GM19468 (cell line): ENCODE data around the gene PAOX.
"Not testable (repeated sequence)": the region's sequence is repeated elsewhere in the genome, so short reads cannot be mapped to it uniquely, and the experiment has no call there.

Experiments
- ATAC-seq: cut with Tn5 transposase; IDR thresholded peaks from one replicate; pipeline ENCODE4 v1.9.1; 2021; ENCODE audit warnings: mild to moderate bottlenecking, moderate library complexity, moderate number of reproducible peaks; ENCODE audit not compliant: unreplicated experiment; ENCODE audit errors: extremely low read depth

The PAOX gene

DNA sequence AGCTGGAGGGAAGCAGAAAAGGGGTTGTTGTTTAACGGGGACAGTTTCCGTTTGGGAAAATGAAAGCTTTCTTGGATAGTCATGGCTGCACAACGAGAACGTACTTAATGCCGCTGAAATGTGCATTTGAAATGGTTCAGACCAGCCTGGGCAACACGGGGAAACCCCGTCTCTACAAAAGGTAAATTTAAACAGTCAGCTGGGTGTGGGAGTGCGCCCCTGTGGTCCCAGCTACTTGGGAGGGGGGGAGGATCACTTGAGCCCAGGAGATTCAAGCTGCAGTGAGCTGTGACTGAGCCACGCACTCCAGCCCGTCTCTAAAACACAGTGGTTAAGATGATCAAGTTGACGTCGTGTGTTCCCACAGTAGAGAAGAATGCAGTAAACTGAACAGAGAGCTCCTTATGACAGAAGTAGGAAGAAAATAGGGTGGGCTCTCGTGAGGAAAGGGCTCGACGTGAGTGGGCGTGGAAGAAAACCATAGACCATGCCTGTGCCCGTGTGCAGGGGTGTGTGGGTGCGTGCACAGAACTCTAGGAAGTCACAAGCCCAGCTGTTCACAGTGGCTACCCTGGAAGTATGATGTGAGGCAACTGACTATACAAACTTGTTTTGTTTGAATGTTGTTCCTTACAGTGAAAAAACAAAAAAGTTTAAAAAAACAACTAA, 17.2 kb upstream of the PAOX start:
- no peak for ATAC-seq

DNA sequence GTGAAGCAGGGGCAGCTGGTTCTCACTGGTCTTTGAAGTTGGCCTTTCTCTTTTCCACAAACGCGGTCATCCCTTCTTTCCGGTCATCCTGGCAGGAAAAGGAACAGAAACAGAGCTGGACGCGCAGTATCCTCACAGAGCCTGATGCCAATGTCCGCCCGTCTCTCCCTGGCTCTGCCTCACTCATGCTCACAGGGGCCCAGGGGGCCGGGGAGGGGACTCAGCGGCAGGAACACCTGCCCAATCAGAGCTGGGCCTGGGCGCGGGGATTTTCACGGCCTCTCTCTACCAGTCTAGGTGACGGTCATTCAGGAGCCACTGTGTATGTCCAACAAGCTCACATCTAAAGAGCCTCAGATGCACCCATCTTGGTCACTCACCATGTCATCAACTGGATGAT, 16.2 kb upstream of the PAOX start:
- ATAC-seq, result no peak

DNA sequence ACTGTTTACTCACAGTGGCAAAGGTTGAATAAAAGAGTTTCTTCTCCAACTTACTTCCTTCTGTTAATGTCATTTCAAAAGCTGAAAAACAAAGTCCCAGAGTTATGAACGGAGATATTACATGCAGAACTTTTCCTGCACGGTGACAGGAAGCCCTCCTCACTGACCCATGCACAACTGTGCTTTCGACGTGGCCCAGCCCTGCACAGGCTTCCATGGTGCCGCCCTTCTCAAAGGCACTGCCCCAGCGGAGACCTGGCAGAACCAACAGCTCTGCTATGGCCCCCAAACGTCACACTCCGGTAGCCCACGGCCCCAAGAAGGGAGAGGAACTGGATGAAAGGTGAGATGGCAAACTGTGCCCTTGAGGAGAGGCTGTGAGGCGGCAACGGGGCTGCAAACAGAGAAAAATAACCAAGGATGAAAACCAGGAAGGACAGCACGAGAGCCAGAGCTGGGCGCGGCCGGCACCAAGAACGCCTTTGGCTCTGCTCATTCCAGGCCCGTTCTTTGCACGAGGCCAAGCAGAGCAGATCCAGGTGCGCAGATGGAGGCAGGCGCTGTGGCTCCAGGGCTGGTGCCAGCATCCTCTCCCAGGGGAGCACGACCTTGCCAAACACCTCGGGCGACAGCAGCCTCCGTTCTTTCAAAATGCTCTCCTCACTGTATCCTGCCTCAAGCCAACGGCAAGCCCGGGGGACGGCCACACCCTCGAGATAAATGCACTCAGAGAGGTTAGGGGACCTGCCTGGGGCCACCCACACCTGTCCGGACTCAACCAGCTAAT, 14.2 kb upstream of the PAOX start:
- ATAC-seq, result no peak

DNA sequence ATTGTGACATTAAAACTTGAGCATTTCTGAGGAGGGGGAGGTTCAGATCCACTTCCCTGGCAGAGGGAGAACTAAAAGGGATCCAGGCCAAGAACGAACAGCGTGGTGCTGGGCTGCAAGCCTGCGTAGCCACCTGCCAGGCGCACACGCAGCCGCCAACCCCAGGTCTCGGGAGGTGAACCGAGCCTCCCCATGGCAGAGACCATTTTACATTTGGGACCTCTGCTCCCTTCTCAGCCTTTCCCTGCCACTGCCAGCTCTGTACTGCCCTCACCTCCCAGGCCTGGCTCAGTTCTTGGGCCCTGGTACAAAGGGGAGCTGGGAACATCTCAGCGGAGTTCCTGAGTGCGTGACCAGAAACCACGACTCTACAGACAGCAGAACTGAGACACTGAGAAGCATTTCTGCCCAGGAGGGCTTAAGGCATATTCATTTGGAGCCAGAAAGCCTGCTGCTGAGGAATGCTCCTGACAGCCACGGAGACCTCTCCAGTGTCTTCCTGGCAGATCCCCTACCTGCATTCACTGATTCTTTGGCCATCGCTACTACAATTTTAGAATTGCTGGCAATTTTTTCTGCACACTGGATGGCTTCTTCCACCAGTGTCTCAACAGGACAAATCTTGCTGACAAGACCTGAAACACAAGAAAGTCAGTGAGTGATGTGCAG, 13.5 kb upstream of the PAOX start:
- no peak for ATAC-seq

DNA sequence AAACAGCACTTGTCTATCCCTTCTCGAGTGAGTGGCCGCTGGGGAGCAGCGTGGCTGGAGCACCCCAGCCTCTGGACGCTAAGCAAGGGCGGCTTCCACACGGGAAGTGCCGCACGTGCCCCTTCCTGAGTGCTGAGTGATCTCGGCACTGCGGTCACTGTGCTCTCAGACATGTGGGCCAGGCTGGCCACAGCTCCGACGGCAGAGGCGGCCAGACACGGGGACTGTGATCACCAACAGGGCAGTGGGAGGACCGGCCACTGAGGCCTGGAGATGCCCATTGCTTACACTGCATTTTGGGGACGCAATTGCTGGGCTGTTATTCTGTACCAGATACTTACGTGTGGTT, 13.0 kb upstream of the PAOX start:
- ATAC-seq, result no peak

DNA sequence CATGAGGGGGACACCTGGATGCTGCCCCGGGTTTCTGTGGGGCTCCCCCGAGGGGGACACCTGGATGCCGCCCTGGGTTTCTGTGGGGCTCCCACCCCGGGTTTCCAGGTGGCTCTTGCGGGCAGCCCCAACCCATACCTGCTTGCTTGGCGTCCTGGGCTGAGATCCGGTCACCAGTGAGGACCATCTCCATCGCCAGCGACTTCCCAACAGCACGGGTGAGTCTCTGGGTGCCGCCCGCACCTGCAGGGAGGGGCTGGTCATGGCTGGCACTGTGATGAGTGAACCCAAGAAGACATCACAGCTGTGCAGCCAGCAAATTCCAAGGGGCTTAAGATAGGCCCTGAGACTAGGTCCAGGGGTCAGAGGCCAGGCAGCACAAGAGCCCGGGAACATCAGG, 12.3 kb upstream of the PAOX start:
- ATAC-seq, result no peak

DNA sequence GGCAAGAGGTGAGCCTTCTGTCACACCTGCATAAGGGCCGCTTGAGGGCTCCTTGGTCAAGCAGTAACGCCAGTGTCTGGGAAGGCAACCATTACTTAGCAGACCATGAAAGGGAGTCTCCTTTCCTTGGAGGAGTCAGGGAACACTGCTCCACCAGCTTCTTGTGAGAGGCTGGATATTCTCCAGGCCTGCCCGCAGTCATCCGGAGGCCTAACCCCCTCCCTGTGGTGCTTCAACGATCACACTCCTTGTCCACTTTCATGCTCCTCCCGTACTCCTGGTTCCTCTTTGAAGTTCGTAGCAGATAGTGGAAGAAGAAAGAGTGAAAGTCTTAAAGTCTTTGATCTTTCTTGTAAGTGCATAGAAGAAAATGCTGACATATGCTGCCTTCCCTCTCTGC, 11.6 kb upstream of the PAOX start:
- ATAC-seq, result not testable (repeated sequence)

DNA sequence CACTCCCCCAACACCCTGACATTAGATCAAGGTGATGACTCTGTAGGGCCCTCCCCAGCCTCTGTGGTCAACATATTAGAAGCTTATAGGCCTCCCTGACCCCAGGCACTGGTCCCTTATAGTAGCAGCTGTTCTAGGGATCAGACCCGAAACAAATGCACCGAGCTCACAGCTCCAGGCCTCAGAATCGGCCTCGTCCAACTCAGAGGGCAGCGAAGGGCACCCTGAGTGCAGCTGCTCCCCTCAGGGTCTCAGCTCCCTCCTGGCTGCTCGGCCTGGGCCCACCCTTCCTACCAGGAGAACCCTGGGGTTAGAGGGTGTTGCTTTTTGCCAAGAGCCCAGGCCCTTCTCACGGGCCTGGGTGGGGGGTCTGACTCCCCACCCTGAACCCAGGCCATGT, 10.9 kb upstream of the PAOX start:
- ATAC-seq, result no peak

DNA sequence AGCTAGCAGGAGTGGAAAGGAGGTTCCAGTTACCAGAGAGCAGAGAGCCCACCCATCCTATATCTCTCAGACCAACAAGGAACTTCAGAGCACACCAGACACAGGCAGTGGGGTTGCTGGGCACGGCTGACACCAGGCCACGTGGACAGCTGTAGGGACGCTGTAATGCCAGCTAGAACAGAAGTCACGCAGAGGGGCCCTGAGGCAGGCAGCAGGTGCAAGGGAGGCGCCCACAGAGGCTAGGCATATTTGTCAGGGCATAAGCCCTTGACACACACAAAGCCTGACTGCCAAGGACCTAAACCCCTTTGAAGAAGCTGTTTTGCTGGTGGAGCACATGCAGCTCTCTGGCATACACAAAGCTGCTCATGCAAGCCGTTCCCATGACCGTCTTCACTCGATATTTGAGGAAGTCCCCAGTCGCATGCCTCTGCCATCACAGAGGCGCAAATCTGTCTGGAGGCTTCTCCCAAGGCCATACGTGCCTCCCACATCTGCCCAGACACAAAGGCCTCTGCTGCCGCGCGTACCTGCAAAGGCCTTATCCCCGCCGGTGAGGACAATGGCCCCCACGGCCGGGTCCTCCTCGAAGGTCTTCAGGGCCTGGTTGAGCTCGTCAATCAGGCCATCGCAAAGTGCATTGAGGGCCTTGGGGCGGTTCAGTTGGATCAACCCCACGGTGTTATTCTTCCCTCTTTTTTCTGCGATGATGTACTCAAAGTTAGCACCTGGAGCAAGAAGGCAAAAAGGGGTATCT, 8.9 kb upstream of the PAOX start:
- ATAC-seq, result no peak

DNA sequence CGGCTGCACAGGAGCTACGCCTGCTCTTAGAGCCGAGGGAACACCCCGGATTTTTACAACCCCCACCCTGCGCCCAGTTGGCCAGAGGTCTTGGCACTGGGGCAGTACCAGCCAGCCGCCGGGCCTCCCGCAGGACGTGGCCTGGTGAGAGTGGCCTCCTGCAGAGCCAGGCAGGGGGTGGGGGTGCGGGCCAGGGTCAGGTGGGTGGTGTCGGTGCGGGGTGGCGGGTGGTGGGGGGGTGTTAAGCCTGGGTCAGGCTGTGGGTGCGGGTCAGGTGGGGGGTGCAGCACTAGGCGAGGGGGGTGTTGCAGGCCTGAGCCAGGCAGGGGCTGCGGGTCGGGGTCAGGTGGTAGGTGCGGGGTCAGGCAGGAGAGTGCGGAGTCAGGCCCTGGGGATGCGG, 6.6 kb upstream of the PAOX start:
- no peak for ATAC-seq

DNA sequence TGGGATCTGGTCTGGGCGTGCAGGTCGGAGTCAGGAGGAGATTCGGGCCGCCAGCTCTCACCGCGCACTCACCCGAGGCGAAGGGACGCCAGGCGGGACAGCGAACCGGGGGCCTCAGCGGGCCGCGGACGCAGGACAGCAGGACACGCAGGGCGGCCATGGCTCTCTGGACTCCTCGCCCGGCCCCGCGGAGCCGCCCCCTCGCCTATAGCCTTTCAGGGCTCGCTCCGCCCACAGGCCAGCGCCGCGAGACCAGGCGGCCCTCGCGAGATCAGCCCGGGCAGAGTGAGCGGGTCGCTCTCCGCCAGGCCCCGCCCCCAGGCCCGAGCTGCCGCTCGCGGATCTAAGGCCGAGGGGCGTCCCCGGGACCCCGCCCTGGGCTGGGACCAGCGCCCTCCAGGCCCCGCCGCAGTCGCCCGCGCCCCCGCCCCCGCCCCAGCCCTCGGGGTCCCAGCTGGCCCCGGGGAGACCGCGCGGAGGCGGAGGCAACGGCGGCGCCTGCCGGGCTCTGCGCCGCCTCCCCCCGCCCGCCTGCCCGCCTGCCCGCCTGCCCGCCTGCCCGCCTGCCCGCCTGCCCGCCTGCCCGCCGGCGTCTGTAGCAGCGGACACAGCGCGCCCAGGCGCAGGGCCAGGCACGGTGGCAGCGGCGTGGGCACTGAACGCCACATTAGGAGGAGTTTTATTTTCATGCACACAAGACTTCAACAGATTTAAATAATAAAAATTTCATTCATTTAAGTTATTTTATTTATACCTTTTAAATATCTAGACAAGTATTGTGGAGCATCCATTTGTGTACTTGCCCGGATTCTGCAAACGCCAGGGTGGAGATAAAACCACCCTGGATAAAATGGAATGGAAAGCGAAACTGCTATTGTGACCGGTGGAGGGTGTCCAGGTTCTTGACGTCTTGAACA, 5.6 kb upstream of the PAOX start, which contains the start of gene ECHS1:
TSS of gene ECHS1 (minus strand) at position 181 of the 917 bp plus-strand sequence. CDS start at position 160, 21 bp downstream.
- peak; percentile 99 for ATAC-seq

DNA sequence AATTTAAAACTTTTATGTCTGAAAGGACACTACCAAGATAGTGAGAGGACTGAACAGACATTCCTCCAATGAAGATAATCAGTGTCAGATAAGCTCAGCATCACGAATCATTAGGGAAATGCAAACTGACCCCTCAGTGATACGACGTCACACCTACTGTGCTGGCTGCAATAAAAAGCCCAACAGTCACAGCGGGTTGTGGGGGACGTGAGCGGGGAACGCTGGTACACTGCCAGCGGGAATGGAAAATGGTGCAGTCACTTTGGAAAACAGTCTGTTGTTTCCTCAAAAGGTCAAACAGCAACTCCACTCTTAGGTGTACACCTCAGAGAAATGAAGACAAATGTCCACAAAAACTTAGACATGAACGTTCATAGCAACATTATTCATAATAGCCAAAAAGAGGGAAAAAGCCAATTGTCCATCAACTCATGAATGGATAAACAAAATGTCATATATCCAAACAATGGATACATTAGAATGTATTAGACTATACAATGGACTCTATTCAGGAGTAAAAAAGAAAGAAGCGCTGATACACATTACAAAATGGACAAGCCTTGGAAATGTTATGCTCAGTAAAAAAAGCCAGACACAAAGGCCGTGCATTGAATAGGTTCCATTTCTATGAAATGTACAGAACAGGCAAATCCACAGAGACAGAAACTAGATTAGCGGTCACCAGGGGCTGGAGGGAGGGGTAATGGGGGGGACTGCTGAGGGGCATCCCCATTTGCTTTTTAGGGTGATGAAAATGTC, 3.5 kb upstream of the PAOX start:
- ATAC-seq, result no peak

DNA sequence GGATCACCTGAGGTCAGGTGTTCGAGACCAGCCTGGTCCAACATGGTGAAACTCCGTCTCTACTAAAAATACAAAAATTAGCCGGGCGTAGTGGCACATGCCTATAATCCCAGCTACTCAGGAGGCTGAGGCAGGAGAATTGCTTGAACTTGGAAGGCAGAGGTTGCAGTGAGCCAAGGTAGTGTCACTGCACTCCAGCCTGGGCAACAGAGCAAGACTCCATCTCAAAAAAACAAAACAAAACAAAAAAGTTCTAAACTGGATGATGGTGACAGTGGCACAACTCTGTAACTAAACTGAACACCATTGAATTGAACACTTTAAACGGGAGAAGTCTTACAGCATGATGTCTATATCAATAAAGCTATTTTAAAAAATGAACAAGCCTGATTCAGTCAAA, 2.9 kb upstream of the PAOX start:
- not testable (repeated sequence) for ATAC-seq

DNA sequence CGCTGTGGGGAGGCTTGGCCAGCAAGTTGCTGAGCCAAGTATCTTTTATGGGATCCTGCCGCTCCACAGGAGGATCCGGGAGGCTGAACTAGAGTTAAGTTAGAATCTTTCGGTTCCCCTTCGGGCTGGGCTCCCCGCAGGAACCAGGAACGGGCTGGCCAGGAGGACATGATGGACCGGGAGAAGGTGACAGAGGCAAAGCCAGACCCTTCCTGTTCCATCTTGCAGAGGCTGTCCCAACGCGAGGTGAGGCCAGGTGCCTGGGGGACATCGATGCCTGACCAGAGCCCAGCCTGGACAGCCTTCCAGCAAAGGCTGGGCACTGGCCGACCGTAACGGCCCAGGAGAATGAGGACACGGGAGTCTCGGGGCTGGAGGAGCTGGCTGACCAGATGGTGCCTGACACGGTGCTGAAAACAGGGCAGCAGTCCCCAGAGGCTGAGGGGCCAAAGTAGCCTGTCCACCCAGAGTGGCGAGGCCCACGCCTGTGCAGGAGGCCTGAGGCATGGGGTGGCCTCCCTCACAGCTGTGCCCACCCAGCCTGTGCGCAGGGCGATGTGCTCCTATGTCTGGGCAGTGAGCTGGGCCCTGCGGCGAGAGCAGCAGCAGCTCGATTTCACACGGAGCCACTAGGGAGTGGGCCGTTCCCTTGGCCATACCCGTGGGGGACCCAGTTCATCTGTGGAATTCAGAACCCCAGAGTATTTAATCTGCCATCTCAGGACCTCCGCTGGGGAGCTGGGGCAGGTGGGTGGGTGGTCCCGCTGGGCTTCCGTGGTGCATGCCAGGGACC, 1.8 kb upstream of the PAOX start:
- ATAC-seq, result no peak

DNA sequence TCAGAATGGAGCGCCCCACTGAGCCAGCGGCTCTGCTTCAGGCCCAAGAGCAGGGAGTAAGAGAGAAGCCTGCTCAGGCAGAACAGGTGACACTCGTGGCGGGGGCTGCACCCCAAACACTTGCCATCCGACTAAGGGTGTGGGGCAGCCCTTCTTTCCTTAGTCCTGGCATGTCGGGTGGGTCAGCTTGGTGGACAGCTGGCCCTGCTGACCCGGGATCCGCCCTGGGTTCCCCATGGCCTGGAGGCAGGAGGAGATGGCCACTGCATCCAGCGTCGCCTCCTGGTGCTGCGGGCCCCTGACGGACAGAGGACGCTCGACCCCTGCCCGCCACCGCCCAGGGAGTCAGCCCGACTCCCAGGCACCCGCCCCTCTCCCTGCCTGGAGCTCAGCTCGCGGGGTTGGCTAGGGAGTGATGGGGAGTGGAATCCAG, 1.2 kb upstream of the PAOX start:
- no peak for ATAC-seq

DNA sequence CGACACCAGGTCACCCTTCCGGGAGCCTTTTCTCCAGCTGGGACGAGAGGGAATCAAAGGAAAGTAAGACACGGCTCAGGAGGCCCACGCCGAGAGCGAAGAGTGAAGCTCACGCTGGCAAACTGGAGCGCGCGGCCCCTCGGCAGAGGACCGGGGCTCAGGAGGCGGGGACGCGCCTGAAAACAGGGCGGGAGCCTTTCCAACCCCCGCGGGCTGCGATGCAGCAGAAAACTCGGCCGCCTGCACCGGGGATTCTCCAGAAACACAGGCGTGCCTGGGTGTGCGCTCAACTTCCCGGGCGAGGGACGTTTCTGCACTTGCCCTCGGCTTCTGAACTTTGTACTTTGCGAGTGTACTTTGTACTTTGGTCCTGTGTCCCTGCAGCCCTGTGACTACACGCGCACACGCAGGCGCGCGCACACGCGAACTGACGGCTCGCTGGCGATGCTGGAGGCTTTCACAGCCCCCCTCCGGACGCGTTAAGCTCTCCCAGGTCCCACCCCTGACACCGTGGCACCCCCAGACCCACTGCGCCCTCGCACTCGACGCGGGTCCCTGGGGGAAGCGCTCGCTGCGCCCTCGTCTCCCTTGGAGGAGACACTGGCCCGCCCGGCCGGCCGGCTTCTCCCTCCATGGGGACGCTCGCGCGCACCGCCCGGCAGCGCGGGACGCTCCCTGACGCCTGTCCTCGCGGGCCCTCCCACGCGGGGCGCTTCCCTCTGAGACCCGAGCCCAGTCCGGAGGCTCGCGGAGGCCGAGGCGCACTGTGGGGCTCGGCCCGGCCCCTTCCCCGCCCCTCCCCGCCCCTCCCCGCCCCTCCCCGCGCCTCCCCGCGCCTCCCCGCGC, 588 bp upstream of the PAOX start:
- ATAC-seq, result peak; percentile 24
